Measurements from ENCODE around the gene FADS2. TPM values are rescaled to one million over a fixed set of nuclear protein-coding genes. Genes with fewer than 3 reads are reported as not detected.

FADS2 gene
- total and polyA plus RNA-seq, 2 experiments from 2014 or later, result 124 to 392 TPM

DNA sequence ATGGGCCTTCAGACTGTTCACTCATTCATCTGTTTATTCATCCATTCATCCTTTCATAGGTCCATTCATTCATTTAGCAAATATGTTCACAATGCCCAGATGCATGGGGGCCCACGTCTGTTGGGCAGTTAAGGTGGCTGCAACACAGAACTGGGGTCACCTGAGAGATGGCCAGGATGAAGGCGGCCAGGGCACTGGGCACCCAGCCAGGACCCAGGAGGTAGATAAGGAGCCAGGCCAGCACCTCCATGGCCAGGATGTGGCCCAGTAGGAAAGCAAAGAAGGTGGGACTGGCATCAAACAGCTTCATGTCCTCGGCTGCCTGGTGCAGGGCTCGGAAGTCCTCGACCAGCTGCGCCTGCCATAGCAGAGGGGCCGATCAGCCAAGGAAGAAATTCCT lies 51.1 kb downstream of the FADS2 start:
- Mint-ChIP-seq H3K27ac (no peak overlapping the region), H3K4me3 (no peak overlapping the region), H3K9me3 (no peaks in the 10 kb centered on the region), H3K4me1 (peaks cover 38% of the 10 kb centered on the region), H3K36me3 (ENCODE audit: low read depth) (peaks cover 5% of the 10 kb centered on the region; the same call in 2 of the 3 replicates), H3K27me3 (ENCODE audit: insufficient read depth, low read depth, poor library complexity) (peaks cover 4% of the 10 kb centered on the region)
- Histone ChIP-seq H3K36me3 (ENCODE audit: insufficient read depth) (no peaks in the 10 kb centered on the region), H3K27me3 (ENCODE audit: insufficient read depth) (no peaks in the 10 kb centered on the region), H3K4me1 (ENCODE audit: insufficient read depth) (peaks cover 27% of the 10 kb centered on the region), H4K20me1 (replicated peaks; ENCODE audit: insufficient read depth) (no peaks in the 10 kb centered on the region), H3K4me2 (no peak overlapping the region), H3K27ac (ENCODE audit: low read depth) (no peak overlapping the region), H3K9me2 (ENCODE audit: insufficient read depth) (no peaks in the 10 kb centered on the region), H3K4me3 (no peak overlapping the region), H3K79me2 (replicated peaks; ENCODE audit: insufficient read depth) (no peaks in the 10 kb centered on the region), H2AFZ (no peak overlapping the region), H3F3A (replicated peaks; ENCODE audit: low read depth) (no peaks in the 10 kb centered on the region)
- ATAC-seq, result no peak
- no peak for DNase-seq (ENCODE audit: low spot score)
- TF ChIP-seq POLR2AphosphoS5 (IDR thresholded peaks at IDR 0.05; ENCODE audit: low read depth), result no peak
- TF ChIP-seq, protein P1, sequence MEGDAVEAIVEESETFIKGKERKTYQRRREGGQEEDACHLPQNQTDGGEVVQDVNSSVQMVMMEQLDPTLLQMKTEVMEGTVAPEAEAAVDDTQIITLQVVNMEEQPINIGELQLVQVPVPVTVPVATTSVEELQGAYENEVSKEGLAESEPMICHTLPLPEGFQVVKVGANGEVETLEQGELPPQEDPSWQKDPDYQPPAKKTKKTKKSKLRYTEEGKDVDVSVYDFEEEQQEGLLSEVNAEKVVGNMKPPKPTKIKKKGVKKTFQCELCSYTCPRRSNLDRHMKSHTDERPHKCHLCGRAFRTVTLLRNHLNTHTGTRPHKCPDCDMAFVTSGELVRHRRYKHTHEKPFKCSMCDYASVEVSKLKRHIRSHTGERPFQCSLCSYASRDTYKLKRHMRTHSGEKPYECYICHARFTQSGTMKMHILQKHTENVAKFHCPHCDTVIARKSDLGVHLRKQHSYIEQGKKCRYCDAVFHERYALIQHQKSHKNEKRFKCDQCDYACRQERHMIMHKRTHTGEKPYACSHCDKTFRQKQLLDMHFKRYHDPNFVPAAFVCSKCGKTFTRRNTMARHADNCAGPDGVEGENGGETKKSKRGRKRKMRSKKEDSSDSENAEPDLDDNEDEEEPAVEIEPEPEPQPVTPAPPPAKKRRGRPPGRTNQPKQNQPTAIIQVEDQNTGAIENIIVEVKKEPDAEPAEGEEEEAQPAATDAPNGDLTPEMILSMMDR (conservative IDR thresholded peaks at IDR 0.05; ENCODE audit: low read depth in 2 of 2), result no peak
- TF ChIP-seq, protein P2, sequence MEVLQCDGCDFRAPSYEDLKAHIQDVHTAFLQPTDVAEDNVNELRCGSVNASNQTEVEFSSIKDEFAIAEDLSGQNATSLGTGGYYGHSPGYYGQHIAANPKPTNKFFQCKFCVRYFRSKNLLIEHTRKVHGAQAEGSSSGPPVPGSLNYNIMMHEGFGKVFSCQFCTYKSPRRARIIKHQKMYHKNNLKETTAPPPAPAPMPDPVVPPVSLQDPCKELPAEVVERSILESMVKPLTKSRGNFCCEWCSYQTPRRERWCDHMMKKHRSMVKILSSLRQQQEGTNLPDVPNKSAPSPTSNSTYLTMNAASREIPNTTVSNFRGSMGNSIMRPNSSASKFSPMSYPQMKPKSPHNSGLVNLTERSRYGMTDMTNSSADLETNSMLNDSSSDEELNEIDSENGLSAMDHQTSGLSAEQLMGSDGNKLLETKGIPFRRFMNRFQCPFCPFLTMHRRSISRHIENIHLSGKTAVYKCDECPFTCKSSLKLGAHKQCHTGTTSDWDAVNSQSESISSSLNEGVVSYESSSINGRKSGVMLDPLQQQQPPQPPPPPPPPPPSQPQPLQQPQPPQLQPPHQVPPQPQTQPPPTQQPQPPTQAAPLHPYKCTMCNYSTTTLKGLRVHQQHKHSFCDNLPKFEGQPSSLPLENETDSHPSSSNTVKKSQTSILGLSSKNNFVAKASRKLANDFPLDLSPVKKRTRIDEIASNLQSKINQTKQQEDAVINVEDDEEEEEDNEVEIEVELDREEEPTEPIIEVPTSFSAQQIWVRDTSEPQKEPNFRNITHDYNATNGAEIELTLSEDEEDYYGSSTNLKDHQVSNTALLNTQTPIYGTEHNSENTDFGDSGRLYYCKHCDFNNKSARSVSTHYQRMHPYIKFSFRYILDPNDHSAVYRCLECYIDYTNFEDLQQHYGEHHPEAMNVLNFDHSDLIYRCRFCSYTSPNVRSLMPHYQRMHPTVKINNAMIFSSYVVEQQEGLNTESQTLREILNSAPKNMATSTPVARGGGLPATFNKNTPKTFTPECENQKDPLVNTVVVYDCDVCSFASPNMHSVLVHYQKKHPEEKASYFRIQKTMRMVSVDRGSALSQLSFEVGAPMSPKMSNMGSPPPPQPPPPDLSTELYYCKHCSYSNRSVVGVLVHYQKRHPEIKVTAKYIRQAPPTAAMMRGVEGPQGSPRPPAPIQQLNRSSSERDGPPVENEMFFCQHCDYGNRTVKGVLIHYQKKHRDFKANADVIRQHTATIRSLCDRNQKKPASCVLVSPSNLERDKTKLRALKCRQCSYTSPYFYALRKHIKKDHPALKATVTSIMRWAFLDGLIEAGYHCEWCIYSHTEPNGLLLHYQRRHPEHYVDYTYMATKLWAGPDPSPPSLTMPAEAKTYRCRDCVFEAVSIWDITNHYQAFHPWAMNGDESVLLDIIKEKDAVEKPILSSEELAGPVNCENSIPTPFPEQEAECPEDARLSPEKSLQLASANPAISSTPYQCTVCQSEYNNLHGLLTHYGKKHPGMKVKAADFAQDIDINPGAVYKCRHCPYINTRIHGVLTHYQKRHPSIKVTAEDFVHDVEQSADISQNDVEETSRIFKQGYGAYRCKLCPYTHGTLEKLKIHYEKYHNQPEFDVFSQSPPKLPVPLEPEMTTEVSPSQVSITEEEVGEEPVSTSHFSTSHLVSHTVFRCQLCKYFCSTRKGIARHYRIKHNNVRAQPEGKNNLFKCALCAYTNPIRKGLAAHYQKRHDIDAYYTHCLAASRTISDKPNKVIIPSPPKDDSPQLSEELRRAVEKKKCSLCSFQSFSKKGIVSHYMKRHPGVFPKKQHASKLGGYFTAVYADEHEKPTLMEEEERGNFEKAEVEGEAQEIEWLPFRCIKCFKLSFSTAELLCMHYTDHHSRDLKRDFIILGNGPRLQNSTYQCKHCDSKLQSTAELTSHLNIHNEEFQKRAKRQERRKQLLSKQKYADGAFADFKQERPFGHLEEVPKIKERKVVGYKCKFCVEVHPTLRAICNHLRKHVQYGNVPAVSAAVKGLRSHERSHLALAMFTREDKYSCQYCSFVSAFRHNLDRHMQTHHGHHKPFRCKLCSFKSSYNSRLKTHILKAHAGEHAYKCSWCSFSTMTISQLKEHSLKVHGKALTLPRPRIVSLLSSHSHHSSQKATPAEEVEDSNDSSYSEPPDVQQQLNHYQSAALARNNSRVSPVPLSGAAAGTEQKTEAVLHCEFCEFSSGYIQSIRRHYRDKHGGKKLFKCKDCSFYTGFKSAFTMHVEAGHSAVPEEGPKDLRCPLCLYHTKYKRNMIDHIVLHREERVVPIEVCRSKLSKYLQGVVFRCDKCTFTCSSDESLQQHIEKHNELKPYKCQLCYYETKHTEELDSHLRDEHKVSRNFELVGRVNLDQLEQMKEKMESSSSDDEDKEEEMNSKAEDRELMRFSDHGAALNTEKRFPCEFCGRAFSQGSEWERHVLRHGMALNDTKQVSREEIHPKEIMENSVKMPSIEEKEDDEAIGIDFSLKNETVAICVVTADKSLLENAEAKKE (CRISPR knock-in tag; IDR thresholded peaks at IDR 0.05), result no peak
- TF ChIP-seq EZH2phosphoT487 (IDR thresholded peaks at IDR 0.05; ENCODE audit: unreplicated experiment), result no peak
- no peak for TF ChIP-seq STAT1 (IDR thresholded peaks at IDR 0.05; ENCODE audit: unreplicated experiment)
- TF ChIP-seq, protein P3, sequence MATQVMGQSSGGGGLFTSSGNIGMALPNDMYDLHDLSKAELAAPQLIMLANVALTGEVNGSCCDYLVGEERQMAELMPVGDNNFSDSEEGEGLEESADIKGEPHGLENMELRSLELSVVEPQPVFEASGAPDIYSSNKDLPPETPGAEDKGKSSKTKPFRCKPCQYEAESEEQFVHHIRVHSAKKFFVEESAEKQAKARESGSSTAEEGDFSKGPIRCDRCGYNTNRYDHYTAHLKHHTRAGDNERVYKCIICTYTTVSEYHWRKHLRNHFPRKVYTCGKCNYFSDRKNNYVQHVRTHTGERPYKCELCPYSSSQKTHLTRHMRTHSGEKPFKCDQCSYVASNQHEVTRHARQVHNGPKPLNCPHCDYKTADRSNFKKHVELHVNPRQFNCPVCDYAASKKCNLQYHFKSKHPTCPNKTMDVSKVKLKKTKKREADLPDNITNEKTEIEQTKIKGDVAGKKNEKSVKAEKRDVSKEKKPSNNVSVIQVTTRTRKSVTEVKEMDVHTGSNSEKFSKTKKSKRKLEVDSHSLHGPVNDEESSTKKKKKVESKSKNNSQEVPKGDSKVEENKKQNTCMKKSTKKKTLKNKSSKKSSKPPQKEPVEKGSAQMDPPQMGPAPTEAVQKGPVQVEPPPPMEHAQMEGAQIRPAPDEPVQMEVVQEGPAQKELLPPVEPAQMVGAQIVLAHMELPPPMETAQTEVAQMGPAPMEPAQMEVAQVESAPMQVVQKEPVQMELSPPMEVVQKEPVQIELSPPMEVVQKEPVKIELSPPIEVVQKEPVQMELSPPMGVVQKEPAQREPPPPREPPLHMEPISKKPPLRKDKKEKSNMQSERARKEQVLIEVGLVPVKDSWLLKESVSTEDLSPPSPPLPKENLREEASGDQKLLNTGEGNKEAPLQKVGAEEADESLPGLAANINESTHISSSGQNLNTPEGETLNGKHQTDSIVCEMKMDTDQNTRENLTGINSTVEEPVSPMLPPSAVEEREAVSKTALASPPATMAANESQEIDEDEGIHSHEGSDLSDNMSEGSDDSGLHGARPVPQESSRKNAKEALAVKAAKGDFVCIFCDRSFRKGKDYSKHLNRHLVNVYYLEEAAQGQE (IDR thresholded peaks at IDR 0.05; ENCODE audit: unreplicated experiment), result no peak
- TF ChIP-seq ZNF114 (CRISPR knock-in tag; IDR thresholded peaks at IDR 0.05), result no peak
- no peak for TF ChIP-seq ZNF331 (CRISPR knock-in tag; IDR thresholded peaks at IDR 0.05; ENCODE audit: low read depth)
- no peak for TF ChIP-seq ETS1 (IDR thresholded peaks at IDR 0.05)
- TF ChIP-seq JUNB (IDR thresholded peaks at IDR 0.05; ENCODE audit: unreplicated experiment), result no peak
- TF ChIP-seq CREB1 (CRISPR knock-in tag; IDR thresholded peaks at IDR 0.05; ENCODE audit: low read depth), result no peak
- no peak for TF ChIP-seq EZH2 (IDR thresholded peaks at IDR 0.05; ENCODE audit: low read depth, unreplicated experiment)
- no peak for TF ChIP-seq NANOG (IDR thresholded peaks at IDR 0.05; ENCODE audit: borderline replicate concordance)
